Stomach (tissue), 4 donors: ENCODE measurements around the gene ATRX.

Experiments used
- POLR2A ChIP-seq, 4 donors: fragments of 450-650 bp; IDR thresholded peaks; one replicate each; pipeline ENCODE4 v1.6.1; 2016; ENCODE audit warnings: antibody characterized with exemption in 4 of 4, control low read depth in 2 of 4, mild to moderate bottlenecking in 1 of 4, moderate library complexity in 1 of 4
- POLR2AphosphoS5 ChIP-seq, 3 donors: sonication (generic); formaldehyde crosslinking; IDR thresholded peaks; one replicate each; pipeline ENCODE4 v1.6.1; 2016; ENCODE audit warnings: antibody characterized with exemption in 3 of 3
- TF ChIP-seq, protein P1 (sequence below), 7 experiments: fragments of 450-650 bp in 4 of 7; fragments of 200-600 bp in 3 of 7; sonication (generic) in 3 of 7; IDR thresholded peaks; one replicate each; pipeline ENCODE4 v1.5.1; 2016 to 2019; ENCODE audit warnings: antibody characterized with exemption in 7 of 7, control low read depth in 2 of 7, mild to moderate bottlenecking in 1 of 7

DNA sequence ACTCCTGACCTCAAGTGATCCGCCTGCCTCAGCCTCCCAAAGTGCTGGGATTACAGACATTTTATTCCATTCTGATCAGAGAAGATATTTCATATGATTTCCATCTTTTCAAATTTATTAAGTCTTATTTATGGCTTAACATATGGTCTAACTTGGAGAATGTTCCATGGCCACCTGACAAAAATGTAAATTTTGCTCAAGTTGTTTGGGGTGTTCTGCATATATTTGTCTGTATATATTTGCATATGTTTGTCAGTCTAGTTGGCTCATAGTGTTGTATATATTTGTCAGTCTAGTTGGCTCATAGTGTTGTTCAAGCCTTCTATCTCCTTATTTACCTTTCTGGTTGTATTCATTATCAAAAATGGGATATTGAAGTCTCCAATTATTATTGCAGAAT is 16.2 kb upstream of the ATRX start:
- TF ChIP-seq, protein P1, sequence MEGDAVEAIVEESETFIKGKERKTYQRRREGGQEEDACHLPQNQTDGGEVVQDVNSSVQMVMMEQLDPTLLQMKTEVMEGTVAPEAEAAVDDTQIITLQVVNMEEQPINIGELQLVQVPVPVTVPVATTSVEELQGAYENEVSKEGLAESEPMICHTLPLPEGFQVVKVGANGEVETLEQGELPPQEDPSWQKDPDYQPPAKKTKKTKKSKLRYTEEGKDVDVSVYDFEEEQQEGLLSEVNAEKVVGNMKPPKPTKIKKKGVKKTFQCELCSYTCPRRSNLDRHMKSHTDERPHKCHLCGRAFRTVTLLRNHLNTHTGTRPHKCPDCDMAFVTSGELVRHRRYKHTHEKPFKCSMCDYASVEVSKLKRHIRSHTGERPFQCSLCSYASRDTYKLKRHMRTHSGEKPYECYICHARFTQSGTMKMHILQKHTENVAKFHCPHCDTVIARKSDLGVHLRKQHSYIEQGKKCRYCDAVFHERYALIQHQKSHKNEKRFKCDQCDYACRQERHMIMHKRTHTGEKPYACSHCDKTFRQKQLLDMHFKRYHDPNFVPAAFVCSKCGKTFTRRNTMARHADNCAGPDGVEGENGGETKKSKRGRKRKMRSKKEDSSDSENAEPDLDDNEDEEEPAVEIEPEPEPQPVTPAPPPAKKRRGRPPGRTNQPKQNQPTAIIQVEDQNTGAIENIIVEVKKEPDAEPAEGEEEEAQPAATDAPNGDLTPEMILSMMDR (IDR thresholded peaks at IDR 0.05), result no peak
- TF ChIP-seq POLR2A (IDR thresholded peaks at IDR 0.05) (no peak), POLR2AphosphoS5 (IDR thresholded peaks at IDR 0.05) (no peak)
